Stimulated activated CD4-positive, alpha-beta T cell treated with anti-CD3 and anti-CD28 coated beads, Interleukin-12 subunit alpha, Interleukin-12 subunit beta, amount 100 ng/mL, for 24 hours (primary cell): ENCODE results near the gene PDE4B.
"Not testable (repeated sequence)": the region's sequence is repeated elsewhere in the genome, so short reads cannot be mapped to it uniquely, and the experiment has no call there.

Experiments used
- DNase-seq, 2 experiments: peaks; one replicate each; pipeline ENCODE4 v3.0.0-alpha.2; 2020; ENCODE audit warnings: low read depth in 2 of 2

PDE4B gene

DNA sequence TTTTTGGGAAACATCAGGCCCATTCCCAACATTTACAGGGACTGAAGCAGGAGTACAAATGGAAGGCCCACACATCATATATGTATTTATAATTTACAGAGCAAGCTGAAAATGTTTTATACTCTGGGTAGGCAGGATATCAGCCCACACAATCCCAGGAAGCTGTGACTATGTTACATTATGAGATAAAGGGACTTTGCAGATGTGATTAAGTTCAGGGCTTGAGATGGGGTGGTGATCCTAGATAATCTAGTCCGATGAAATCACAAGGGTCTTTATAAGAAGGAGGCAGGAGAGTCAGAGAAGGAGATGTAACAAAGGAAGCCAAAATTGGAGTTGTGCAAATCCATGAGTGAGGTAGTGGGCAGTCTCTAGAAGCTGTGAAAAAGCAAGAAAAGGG is 160.5 kb downstream of the PDE4B start:
- no peak for DNase-seq

DNA sequence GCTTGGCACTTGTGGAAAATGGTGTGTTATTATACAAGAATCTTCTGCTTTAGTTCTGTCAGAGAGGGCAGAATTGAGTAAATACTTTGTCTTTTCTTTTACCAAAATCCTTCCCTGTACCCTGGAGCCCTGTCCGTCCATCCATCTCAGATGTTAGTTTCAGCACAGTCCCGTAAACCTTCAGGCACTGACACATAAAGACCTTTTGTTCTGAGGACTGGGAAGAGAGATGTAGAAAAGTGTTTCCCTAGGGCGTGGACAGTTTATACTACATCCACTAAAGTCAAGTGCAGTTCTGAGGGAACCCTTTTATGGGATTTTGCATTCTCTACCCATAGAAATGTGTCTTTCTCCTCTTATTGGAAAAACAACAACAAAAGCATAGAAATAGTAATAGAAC is 162.4 kb downstream of the PDE4B start:
- DNase-seq, result no peak

DNA sequence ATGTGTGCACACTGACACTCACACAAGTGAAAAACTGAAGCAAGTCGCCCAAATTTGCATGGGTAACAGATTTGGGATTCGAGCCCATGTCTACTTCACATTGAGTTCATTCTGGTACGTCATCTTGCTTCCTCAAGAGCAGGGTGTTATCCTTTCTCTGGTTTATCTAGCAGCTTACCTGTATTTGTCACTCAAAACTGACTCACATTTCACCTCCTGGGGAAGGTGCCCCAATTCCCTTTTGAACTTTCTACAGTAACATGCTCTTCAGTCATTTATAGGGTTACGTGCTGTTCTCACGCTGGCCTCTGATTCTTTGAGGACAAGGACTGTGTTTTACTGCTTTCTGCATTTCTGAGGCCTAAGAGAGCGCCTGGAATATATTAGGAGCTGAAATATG is 162.8 kb downstream of the PDE4B start:
- DNase-seq, result no peak

DNA sequence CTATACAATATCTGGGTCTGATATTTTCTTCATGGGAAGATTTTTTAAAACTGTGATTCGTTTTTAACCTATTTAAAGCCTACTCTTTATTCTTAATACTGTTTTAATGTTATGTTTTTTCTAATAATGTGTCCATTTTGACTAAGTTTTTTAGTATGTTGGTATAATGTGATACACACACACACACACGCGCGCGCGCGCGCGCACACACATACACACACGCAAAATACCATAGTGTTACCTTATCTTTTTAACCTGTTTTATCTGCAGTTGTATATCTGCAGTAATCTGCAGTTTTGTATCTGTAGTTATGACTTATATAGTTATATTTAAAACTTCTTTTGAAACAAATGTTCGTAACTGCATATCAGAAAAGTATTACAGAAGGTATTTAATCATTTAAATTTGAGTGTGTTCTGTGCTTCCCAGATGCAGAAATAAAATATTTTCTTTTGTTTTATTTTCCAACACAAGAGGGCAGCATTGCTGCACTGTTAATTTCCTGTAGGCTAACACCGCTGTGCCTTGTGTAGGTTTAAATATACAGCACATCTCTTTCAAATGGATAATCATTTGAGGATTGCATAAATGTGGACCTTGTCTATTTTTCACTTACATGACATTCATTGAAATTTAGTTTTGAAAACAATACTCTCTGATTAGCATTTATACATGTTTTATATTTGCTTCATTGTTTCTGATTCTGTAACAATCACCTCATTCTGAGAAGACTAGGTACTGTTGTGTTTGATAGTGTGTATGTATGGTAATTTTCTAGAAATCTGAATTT is 166.1 kb downstream of the PDE4B start:
- DNase-seq, result no peak

DNA sequence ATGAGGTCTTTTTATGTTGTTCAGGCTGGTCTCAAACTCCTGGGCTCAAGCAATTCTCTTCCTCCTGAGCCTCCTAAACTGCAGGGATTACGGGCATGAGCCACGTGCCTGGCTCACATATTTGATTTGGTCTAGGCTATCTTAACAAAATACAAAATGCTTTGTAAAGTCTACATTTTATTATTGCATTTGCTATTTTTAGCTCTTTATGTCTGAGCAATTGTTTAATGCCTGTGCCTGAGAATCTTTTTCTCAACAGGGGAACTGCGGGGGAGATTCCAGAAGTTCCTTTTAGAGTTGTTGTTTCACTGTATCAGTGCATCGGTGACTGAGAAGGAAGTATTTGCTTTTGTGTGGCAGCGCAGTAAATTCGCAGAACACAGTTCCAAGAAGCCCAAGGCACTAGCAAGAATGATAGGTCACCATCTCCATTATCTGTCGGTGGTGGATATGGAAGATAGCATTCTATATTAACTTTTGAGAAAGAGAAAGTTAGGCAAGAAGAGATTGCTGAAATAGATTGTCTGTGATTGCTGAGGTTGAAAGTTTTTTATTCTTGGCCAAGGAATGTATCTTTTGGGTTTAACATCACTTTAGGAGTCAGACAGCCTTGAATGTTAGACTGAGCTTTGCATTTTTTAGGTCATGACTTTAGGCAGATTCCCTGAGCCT is 167.3 kb downstream of the PDE4B start:
- DNase-seq, result no peak

DNA sequence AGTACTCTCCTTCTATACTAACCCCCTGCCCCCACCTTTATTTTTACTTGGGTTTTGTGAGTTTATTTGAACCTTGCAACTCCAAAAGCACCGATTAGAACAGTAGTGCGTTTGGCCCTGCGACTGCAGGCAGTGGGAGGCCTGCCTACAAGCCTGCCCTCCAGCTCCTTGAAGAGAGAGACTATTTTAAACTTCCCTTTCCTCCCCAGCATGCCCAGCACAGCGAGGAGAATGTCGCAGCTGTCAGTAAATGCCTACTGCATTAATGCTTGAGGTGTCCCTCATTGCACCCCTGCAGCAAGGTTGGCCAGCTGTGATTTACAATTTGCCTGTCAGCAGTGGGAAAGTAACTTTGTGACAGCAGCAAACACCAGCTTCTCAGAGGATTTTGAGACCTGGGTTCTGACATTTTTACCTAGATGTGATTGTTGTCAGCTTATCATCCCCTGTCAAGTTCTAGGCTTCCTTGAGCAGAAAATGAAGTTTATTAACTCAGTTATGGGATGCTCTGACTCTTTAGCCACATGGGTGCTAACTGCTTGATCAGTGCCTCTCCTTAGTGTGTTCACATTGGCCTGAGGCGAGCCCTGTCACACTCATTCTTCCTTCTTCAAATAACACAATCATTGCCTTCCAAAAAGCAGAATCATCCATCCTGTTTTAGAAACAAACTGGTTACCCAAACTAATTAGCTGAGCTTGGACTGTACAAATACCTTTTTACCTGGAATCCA is 170.6 kb downstream of the PDE4B start:
- no peak for DNase-seq

DNA sequence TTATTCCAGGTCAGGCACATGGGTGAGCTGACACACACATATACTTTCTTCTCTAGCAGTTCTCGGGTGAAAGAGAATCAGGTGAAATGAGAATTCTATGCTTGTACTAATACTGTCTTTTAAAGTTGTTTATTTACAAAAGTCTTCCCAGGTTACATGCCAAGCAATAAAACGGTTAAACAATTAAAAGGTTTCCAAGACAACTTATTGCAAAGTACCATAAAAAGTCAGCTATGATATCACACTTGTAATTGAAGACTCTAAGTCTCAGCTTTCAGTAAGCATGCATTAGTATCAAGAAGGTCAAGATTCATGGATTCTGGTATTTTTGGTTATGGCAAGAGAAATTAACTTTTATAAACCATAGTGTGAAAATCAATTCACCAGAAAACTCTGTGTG is 171.4 kb downstream of the PDE4B start:
- DNase-seq, result no peak

DNA sequence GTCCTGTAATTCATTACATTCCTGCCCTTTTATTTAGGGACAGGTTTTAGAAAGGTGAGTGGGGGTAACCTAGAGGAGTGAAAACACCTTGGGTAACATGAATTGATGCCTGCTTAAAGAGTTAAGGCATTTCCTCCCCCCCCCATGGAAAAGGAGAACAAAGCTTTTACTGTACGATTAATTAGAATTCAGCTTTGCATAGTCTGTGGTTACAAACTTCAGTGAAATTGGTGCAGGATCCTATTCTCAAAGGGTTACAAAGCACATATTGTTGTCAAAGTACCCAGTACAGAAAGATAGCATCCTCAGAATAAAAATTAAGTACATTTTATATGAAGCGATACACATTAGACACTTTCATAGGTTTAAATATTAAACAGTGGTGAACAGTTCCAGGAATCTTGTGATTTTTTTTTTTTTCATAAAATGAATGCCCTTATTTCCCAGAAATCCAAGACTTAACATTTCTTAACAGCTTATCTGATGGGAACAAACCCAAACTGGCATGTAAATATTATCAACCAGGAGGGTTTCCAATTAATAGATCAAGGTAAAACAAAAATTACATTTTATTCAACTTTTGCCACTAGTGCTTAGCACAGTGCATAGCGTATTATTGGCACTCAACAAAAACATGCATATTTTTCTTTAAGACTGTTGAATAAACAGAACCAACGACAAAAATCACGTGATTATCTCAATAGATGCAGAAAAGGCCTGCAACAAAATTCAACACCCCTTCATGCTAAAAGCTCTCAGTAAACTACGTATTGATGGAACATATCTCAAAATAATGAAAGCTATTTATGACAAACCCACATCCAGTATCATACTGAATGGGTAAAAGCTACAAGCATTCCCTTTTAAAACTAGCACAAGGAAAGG is 172.7 kb downstream of the PDE4B start:
- no peak for DNase-seq

DNA sequence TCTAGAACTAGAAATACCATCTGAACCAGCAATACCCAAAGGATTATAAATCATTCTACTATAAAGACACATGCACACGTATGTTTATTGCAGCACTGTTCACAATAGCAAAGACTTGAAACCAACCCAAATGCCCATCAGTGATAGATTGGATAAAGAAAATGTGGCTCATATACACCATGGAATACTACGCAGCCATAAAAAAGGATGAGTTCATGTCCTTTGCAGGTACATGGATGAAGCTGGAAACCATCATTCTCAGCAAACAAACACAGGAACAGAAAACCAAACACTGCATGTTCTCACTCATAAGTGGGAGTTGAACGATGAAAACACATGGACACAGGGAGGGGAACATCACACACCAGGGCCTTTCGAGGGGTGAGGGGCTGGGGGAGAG is 174.8 kb downstream of the PDE4B start:
- not testable (repeated sequence) for DNase-seq

DNA sequence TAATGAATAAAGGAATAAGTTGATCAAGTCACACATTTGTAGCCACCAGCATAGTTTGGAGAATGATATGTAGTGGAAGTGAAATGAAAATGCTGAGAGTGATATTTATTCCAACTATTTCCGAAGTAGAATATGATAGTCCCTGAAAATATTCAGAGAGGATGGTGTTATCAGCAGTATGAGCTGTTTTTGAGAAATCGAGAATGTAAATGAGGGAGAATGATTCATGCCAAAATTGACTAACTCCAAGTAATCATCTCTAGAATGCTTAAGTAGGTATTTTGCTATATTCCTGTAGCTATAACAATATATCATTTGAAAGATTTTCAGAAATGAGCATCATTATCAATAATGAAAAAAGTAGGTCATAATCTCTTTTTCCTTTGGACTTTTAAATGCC is 178.9 kb downstream of the PDE4B start:
- no peak for DNase-seq

DNA sequence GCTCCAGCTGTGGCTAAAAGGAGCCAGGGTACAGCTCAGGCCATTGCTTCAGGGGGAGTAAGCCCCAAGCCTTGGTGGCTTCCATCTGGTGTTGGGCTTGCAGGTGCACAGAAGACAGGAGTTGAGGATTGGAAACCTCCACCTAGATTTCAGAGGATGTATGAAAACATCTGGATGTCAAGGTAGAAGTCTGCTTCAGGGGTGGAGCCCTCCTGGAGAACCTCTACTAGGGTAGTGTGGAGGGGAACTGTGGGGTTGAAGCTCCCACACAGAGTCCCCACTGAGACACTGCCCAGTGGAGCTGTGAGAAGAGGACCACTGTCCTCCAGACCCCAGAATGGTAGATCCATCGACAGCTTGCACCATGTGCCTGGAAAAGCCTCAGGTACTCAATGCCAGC is 183.0 kb downstream of the PDE4B start:
- DNase-seq, result no peak

DNA sequence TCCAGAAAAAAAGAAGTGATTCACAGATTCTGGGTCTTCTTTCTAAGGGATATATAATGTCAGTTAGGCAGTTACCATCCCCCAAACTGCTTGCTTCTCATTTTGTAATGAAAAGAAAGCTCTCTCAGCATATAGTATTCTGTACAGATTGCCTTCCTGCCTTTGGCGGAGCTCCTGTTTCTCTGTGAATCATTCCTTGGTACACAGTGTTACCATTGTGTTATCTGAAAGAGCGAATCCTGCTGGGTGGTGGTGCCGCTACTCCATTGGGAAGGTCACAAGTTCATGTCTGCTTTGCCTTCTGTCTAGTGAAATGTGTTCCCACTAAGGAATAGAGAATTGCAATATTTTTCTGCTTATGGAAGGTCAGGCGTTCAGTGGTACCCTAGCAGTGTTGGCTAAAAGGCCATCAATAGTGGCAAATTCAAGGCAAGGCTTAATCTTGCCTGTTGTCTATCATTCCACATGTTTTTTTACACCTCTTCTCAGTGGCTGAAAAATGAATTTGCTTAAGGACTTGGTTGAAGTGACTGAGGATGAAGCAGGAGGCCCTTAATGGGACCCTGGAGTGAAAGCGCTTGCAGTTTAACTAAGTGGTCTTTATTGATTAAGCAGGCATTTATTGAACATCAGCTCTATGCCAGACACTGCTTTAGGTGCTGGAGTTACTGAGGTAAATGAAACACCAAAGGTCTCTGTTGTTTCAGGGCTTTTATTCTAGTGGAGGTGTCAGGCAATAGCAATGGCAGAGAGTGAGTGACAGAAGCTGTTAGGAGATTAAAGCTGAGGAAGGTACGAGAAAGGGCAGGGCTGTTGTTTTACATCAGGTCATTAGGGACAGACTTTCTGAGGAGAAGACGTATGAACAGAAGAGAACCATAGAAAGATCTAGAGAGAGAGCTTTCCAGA is 186.7 kb downstream of the PDE4B start:
- DNase-seq, result no peak

DNA sequence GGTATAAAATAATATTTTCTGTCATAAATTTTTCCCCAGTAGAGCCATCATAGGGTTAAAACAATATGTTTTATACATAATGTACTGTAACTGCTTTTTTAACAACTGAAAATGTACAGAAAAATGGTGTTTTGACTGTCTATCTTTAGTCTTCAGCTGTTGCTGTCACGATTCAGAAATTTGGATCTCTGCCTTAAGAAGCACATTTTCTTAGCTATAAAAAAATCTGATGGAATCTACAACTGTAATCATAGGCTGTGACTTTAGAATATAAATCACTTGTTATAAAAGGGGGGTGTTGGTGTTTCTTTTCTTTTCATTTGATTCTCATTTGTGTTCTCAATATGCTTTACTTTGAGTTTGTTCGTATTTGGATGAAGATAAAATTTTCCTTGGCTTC is 187.5 kb downstream of the PDE4B start:
- no peak for DNase-seq

DNA sequence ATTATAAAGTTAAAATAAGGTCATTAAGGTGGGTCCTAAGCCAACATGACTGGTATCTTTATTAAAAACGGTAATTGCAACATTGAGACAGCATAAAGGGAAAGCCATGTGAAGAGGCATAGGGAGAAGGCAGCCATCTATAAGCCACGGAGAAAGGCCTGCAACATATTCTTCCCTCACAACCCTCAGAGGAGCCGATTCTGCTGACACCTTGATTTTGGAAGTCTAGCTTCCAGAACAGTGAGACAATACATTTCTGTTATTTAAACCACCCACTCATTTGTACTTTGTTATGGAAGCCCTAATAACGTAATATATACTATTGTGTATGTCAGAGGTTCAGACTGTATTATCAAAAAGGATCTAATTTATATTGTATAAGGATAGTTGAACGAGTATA is 190.8 kb downstream of the PDE4B start:
- no peak for DNase-seq

DNA sequence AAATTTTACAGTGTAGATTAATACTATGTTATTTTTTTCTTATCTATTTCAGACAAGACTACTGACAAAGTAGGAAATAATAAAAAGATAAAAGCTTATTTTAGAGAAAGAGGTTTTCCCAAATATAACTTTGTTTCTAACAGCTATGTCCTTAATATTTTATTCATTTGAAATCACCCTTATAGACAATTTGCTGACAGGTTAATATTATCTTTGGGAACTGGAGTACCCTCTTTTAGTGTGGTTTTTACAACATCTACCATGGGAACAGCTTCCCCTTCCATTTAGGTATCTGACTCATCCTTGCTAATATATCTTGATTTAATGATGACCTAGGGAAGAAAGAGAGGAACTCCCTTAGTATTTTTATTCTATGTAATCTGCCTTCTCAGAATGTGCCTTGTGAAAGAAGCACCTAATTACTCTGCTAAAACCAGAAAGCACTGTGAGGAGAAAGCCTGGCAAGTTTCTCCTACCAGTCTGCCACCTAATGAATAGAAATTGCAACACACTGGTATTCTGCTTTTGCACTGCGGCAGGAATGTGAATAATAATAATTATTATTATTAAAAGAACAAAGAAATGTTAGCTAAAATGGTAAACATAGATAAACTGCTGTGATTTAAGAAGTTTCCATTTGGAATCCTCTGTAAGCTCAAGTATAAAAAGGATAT is 192.8 kb downstream of the PDE4B start:
- no peak for DNase-seq

DNA sequence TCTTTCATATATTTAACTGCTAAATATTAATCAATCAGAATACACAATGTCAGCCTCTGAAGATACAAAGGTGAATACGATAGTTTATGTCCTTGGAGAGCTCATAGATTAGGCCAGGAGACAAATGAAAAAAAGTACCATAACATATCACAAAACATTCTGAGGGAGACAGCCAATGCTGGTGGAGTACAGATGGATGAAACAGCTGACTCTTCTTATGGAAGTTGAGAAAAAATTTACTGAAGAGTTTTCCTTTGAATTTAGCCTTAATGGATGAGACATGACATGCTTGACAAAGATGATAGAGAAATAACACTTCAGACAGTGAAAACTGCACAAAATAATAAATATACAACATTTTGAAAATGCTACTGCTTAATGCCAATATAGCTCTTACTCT is 193.5 kb downstream of the PDE4B start:
- DNase-seq, result no peak

DNA sequence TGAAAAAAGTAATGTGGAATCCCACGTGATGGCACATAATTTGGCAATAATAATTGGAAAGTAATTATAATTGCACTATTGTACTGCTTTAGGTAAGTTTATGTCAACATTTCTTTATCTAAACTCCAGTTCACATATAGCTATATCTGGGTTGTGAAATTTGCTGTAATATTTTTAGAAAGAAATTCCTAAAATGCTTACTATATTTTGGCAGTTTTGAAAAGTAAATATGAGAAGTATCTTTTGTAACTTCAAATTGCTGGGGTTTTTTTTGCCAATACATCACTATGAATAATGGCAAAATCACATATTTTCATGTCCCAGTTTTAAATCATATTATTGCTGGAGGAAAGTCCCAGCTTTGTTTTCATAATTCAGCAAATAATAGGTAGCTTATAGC is 197.5 kb downstream of the PDE4B start:
- no peak for DNase-seq

DNA sequence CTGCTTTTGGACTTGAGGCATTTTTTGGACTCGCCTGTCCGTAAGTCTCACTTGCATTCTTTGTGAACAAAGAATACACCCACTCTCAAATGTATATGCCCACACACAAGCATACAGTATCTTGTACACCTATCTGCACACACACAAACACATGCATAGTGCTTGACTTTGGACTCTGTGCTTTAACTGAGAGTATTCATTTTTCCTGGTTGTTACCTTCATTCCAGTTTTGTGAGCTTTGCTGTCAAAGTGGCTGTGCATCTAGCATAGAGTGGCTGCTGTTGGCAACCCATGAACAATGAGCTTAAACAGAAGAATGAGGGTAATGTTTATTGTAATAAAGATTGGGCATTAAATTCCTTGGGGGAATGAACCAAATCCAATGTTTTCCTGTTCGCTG is 199.0 kb downstream of the PDE4B start:
- no peak for DNase-seq

DNA sequence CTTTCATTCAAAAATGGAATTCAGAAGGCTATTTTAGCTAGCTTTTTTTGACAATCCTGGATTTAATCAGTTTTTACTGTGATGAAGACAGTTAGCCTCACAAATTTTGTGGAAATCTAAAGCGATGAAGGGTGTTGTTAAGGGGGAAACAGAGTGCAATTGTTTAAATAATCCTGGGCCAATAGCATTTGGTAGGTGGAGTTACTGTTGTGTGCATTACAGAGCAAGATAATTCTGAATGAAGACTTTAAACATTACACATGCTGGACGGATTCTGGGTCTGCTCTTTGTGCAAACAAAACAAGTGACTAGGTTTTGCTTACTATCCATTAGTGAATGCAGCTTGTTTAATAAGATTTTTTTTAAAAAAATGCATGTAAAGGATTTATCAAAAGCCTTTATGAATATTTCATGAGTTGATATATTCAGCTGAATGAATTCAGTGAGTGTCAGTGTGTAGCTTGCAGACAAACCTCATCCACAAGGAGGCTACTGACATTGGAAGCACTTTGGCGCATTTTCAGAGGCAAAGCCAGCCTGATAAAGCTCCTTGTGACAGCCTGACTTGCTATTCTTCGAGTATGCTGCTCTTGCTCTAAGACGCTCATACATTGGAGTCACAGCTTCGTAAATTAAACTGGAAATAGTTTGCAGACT is 199.6 kb downstream of the PDE4B start:
- DNase-seq, result no peak

DNA sequence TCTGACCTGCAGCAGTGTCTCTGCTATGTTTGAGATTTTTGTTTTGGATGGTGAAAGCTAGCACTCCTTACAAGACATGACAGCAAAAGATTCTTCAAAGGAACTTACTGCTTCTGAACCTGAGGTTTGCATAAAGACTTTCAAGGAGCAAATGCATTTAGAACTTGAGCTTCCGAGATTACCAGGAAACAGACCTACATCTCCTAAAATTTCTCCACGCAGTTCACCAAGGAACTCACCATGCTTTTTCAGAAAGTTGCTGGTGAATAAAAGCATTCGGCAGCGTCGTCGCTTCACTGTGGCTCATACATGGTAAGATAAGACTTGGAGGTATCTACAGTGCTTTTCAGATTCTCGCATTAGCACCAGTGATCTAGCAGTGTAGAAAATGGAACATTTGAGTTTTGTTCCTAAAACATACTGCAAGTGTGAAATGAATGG is 200.2 kb downstream of the PDE4B start:
- DNase-seq, result no peak
